Ishikawa (cell line): ENCODE measurements around the gene CACNA2D4.

Experiments used
- CEBPB ChIP-seq: IDR thresholded peaks from 2 replicates; pipeline ENCODE4 v1.6.1; 2012
- CREB1 ChIP-seq: IDR thresholded peaks from 2 replicates; pipeline ENCODE4 v1.6.1; 2012; ENCODE audit warnings: low read depth
- EGR1 ChIP-seq: IDR thresholded peaks from 2 replicates; pipeline ENCODE4 v1.6.1; 2012
- EP300 ChIP-seq: IDR thresholded peaks from 2 replicates; pipeline ENCODE4 v1.6.1; 2012; ENCODE audit warnings: borderline replicate concordance
- FOXM1 ChIP-seq: IDR thresholded peaks from 2 replicates; pipeline ENCODE4 v1.6.1; 2012; ENCODE audit warnings: low read depth, borderline replicate concordance
- MAX ChIP-seq: IDR thresholded peaks from 2 replicates; pipeline ENCODE4 v1.6.1; 2012
- NFIC ChIP-seq: IDR thresholded peaks from 2 replicates; pipeline ENCODE4 v1.6.1; 2012
- RAD21 ChIP-seq: IDR thresholded peaks from 2 replicates; pipeline ENCODE4 v1.6.1; 2012; ENCODE audit warnings: low read depth
- TAF1 ChIP-seq: IDR thresholded peaks from 2 replicates; pipeline ENCODE4 v1.6.1; 2012; ENCODE audit warnings: low read depth, mild to moderate bottlenecking
- TCF12 ChIP-seq: IDR thresholded peaks from 2 replicates; pipeline ENCODE4 v1.6.1; 2012; ENCODE audit warnings: low read depth
- TEAD4 ChIP-seq: IDR thresholded peaks from 2 replicates; pipeline ENCODE4 v1.6.1; 2012
- YY1 ChIP-seq: IDR thresholded peaks from 2 replicates; pipeline ENCODE4 v1.6.1; 2012; ENCODE audit warnings: low read depth
- ZBTB7A ChIP-seq: IDR thresholded peaks from 2 replicates; pipeline ENCODE4 v1.6.1; 2012; ENCODE audit warnings: low read depth
- TF ChIP-seq, protein P1 (sequence below): IDR thresholded peaks from 2 replicates; pipeline ENCODE4 v1.6.1; 2012
- TF ChIP-seq, protein P2 (sequence below): IDR thresholded peaks from 2 replicates; pipeline ENCODE4 v1.6.1; 2012; ENCODE audit warnings: low read depth, mild to moderate bottlenecking

CACNA2D4 gene

GRCh38 chr12:1872448-1872847 lies 46.0 kb downstream of the CACNA2D4 start:
- TF ChIP-seq CEBPB (no peak), RAD21 (no peak), TAF1 (no peak), TEAD4 (no peak), YY1 (no peak), TCF12 (no peak), FOXM1 (no peak), EP300 (no peak), EGR1 (no peak), NFIC (no peak), MAX (no peak), ZBTB7A (no peak)

- no peak for TF ChIP-seq TEAD4
- TF ChIP-seq, protein P1, sequence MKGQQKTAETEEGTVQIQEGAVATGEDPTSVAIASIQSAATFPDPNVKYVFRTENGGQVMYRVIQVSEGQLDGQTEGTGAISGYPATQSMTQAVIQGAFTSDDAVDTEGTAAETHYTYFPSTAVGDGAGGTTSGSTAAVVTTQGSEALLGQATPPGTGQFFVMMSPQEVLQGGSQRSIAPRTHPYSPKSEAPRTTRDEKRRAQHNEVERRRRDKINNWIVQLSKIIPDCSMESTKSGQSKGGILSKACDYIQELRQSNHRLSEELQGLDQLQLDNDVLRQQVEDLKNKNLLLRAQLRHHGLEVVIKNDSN = no peak
- TF ChIP-seq, protein P2, sequence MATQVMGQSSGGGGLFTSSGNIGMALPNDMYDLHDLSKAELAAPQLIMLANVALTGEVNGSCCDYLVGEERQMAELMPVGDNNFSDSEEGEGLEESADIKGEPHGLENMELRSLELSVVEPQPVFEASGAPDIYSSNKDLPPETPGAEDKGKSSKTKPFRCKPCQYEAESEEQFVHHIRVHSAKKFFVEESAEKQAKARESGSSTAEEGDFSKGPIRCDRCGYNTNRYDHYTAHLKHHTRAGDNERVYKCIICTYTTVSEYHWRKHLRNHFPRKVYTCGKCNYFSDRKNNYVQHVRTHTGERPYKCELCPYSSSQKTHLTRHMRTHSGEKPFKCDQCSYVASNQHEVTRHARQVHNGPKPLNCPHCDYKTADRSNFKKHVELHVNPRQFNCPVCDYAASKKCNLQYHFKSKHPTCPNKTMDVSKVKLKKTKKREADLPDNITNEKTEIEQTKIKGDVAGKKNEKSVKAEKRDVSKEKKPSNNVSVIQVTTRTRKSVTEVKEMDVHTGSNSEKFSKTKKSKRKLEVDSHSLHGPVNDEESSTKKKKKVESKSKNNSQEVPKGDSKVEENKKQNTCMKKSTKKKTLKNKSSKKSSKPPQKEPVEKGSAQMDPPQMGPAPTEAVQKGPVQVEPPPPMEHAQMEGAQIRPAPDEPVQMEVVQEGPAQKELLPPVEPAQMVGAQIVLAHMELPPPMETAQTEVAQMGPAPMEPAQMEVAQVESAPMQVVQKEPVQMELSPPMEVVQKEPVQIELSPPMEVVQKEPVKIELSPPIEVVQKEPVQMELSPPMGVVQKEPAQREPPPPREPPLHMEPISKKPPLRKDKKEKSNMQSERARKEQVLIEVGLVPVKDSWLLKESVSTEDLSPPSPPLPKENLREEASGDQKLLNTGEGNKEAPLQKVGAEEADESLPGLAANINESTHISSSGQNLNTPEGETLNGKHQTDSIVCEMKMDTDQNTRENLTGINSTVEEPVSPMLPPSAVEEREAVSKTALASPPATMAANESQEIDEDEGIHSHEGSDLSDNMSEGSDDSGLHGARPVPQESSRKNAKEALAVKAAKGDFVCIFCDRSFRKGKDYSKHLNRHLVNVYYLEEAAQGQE = no peak
- TF ChIP-seq NFIC = no peak
- TF ChIP-seq YY1 = no peak
- TF ChIP-seq EP300 = no peak
- no peak for TF ChIP-seq CREB1
- no peak for TF ChIP-seq TAF1
- TF ChIP-seq TCF12 = no peak
- TF ChIP-seq CEBPB = no peak
- TF ChIP-seq RAD21 = no peak
- TF ChIP-seq EGR1 = no peak
- TF ChIP-seq MAX = no peak
- TF ChIP-seq FOXM1 = no peak
- TF ChIP-seq ZBTB7A = no peak
Measured at GRCh38 chr12:1872001-1872400, 46.5 kb downstream of the CACNA2D4 start.

- TF ChIP-seq CREB1 (no peak), ZBTB7A (no peak), EP300 (no peak), YY1 (no peak), TCF12 (no peak), CEBPB (no peak), MAX (no peak), RAD21 (no peak), NFIC (no peak), TEAD4 (no peak), EGR1 (no peak), TAF1 (no peak), FOXM1 (no peak)
- TF ChIP-seq, protein P2 = no peak
- TF ChIP-seq, protein P1 = no peak
Measured at GRCh38 chr12:1870998-1871917, 47.2 kb downstream of the CACNA2D4 start.

DNA sequence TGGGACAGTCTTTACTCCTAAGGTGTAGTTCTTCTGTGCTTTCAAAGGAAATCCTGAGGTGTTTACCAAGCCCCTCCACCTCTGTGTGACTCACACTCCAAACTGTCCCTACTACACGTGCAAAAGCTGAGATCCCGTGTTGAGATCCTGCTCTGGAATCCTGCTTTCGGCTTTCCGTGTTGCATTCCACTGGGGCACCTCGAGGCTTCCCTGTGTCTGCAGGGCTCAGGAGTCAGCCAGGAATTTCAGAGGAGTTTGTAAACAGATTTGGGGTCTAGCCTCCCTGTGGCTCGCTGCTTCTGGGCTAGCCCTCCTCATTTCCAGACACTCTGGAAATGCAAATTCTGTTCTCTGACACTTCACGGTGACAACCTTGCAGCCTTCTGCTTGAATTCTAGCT lies 48.4 kb downstream of the CACNA2D4 start:
- TF ChIP-seq TCF12 (no peak), TEAD4 (no peak), EP300 (no peak), ZBTB7A (no peak), TAF1 (no peak), YY1 (no peak), FOXM1 (no peak), RAD21 (no peak), CREB1 (no peak), NFIC (no peak)
- TF ChIP-seq, protein P1 = no peak
- TF ChIP-seq, protein P2 = no peak
